ENCODE data around the gene CHD9.
"Not testable (repeated sequence)": the region's sequence is repeated elsewhere in the genome, so short reads cannot be mapped to it uniquely, and the experiment has no call there.

The CHD9 gene

GRCh38 chr16:53235851-53236250 lies 181.1 kb downstream of the CHD9 start:
- no peak overlapping the region for H3K27ac ChIP-seq
- TF ChIP-seq ZFX (IDR thresholded peaks at IDR 0.05) (no peak), CTCF (conservative IDR thresholded peaks at IDR 0.05) (no peak)

- TF ChIP-seq CTCF (conservative IDR thresholded peaks at IDR 0.05) (no peak), ZFX (IDR thresholded peaks at IDR 0.05) (no peak)
- H3K27ac ChIP-seq: no peak overlapping the region
Measured at GRCh38 chr16:53249331-53249730, 194.5 kb downstream of the CHD9 start.

GRCh38 chr16:53257001-53257400 lies 202.2 kb downstream of the CHD9 start:
- TF ChIP-seq ZFX (IDR thresholded peaks at IDR 0.05): no peak
- no peak for TF ChIP-seq CTCF (conservative IDR thresholded peaks at IDR 0.05)
- no peak overlapping the region for H3K27ac ChIP-seq

- H3K27ac ChIP-seq: no peak overlapping the region
- TF ChIP-seq CTCF (conservative IDR thresholded peaks at IDR 0.05) (no peak), ZFX (IDR thresholded peaks at IDR 0.05) (no peak)
Measured at GRCh38 chr16:53258809-53259208, 204.0 kb downstream of the CHD9 start.

GRCh38 chr16:53261276-53261675 lies 206.5 kb downstream of the CHD9 start:
- TF ChIP-seq ZFX (IDR thresholded peaks at IDR 0.05) (no peak), CTCF (conservative IDR thresholded peaks at IDR 0.05) (no peak)
- no peak overlapping the region for H3K27ac ChIP-seq

GRCh38 chr16:53262645-53263044 lies 207.9 kb downstream of the CHD9 start:
- H3K27ac ChIP-seq: no peak overlapping the region
- TF ChIP-seq CTCF (conservative IDR thresholded peaks at IDR 0.05) (no peak), ZFX (IDR thresholded peaks at IDR 0.05) (no peak)

- TF ChIP-seq CTCF (conservative IDR thresholded peaks at IDR 0.05): no peak
- TF ChIP-seq ZFX (IDR thresholded peaks at IDR 0.05): no peak
- no peak overlapping the region for H3K27ac ChIP-seq
Measured at GRCh38 chr16:53266156-53266555, 211.4 kb downstream of the CHD9 start.

GRCh38 chr16:53278498-53278897 lies 223.7 kb downstream of the CHD9 start:
- H3K27ac ChIP-seq: not testable (repeated sequence)

All from C4-2B (cell line).